ENCODE data around the gene ZNF134.

- TF ChIP-seq CTCF (IDR thresholded peaks at IDR 0.05; ENCODE audit: extremely low read depth in 1 of 2, insufficient read depth in 1 of 2, low read depth in 1 of 2, low read length in 2 of 2), result no peak
- TF ChIP-seq POLR2AphosphoS5 (IDR thresholded peaks at IDR 0.05; ENCODE audit: insufficient read depth, low read depth, low read length), result no peak
- TF ChIP-seq EZH2 (IDR thresholded peaks at IDR 0.05; ENCODE audit: borderline replicate concordance, low read depth, low read length, severe bottlenecking), result no peak
- TF ChIP-seq POLR2A (IDR thresholded peaks at IDR 0.05; ENCODE audit: low read depth, low read length), result no peak
- TF ChIP-seq GATA2 (IDR thresholded peaks at IDR 0.05; ENCODE audit: insufficient read depth, insufficient read length, low read depth, low read length), result no peak
- no peak for TF ChIP-seq JUN (IDR thresholded peaks at IDR 0.05; ENCODE audit: borderline replicate concordance, insufficient read depth, insufficient read length, low read depth)
These were observed 37.4 kb upstream of the ZNF134 start for GRCh38 chr19:57576661-57577060.
